K562 (cell line): ENCODE measurements around the gene STAT4. TPM values are rescaled to one million over a fixed set of nuclear protein-coding genes. Genes with fewer than 3 reads are reported as not detected.

Experiments
- HMGXB4 ChIP-seq: sonication (generic); formaldehyde crosslinking; IDR thresholded peaks from 2 replicates; pipeline ENCODE4 v1.8.1; 2023; ENCODE audit warnings: mild to moderate bottlenecking, missing genetic modification reagents
- IRF1 ChIP-seq: sonication (generic); formaldehyde crosslinking; IDR thresholded peaks from 2 replicates; pipeline ENCODE4 v1.8.0; 2022; ENCODE audit warnings: missing genetic modification reagents, mild to moderate bottlenecking, borderline replicate concordance
- MYNN ChIP-seq, 2 experiments: sonication (generic); formaldehyde crosslinking in 1 of 2; IDR thresholded peaks; 2 replicates each; pipeline versions ENCODE4 v1.5.0 to v1.6.1; 2016 to 2020; ENCODE audit warnings: antibody characterized with exemption in 1 of 2, missing genetic modification reagents in 1 of 2
- NELFE ChIP-seq: IDR thresholded peaks from 2 replicates; pipeline ENCODE4 v1.6.1; 2011; ENCODE audit warnings: mild to moderate bottlenecking; ENCODE audit not compliant: insufficient read depth, insufficient read length
- SOX6 ChIP-seq: fragments of 450-650 bp; IDR thresholded peaks from 2 replicates; pipeline ENCODE4 v1.6.1; 2014; ENCODE audit warnings: mild to moderate bottlenecking
- WHSC1 ChIP-seq: IDR thresholded peaks from one replicate; pipeline ENCODE4 v1.6.1; 2012; ENCODE audit warnings: low read length, control low read depth, inconsistent platforms
- YBX1 ChIP-seq: fragments of 450-650 bp; IDR thresholded peaks from 2 replicates; pipeline ENCODE4 v1.7.1; 2016; ENCODE audit warnings: mild to moderate bottlenecking
- ZKSCAN3 ChIP-seq: fragments of 250-450 bp; sonication (Bioruptor Pico); IDR thresholded peaks from 2 replicates; pipeline ENCODE4 v1.4.0; 2020
- ZNF551 ChIP-seq: fragments of 250-450 bp; sonication (Bioruptor Pico); IDR thresholded peaks from 2 replicates; pipeline ENCODE4 v1.5.0; 2021; ENCODE audit warnings: mild to moderate bottlenecking, moderate library complexity
- polyA plus RNA-seq, 8 experiments: library from polyadenylated mRNA; depleted of rRNA in 4 of 8; stranded (reverse) in 5 of 8; unstranded in 3 of 8; fragments of >200 nt; fragmentation: Nextera tagmentation in 2 of 8; fragmentation: Illumina TruSeq in 1 of 8; extraction: Ambion mirVana in 2 of 8; extraction: Trizol in 1 of 8; gene quantifications; 2 replicates each; pipeline versions ENCODE4 v1.2.1 to v1.2.3, GENCODE V29; 2011 to 2014; ENCODE audit warnings: inconsistent platforms in 1 of 8, missing spikeins in 1 of 8
- total RNA-seq, 7 experiments: library from RNA; depleted of rRNA in 6 of 7; stranded (reverse); fragments of >200 nt in 6 of 7; fragmentation: Illumina TruSeq in 2 of 7; extraction: Trizol in 2 of 7; gene quantifications; 2 replicates each; pipeline versions ENCODE4 v1.2.1 to v1.2.3, GENCODE V29; 2011 to 2021; ENCODE audit warnings: low replicate concordance in 1 of 7
- TF ChIP-seq, protein P1 (sequence below): fragments of 150-350 bp; IDR thresholded peaks from 2 replicates; pipeline ENCODE4 v1.6.1; 2014; ENCODE audit warnings: low read depth, mild to moderate bottlenecking, low read length, borderline replicate concordance
- TF ChIP-seq, protein P2 (sequence below): fragments of 450-650 bp; IDR thresholded peaks from 2 replicates; pipeline ENCODE4 v1.6.1; 2018; ENCODE audit not compliant: partially characterized antibody
- TF ChIP-seq, protein P3 (sequence below): fragments of 450-650 bp; formaldehyde crosslinking; IDR thresholded peaks from 2 replicates; pipeline ENCODE4 v1.4.0; 2020; ENCODE audit warnings: mild to moderate bottlenecking, mixed read lengths

The STAT4 gene
- total and polyA plus RNA-seq, 9 of the 15 experiments (the other 6 are each of a cell fraction or from before 2014, with no cell fraction given), result 0.01 to 0.06 (median 0.03) TPM; not detected in 6

- TF ChIP-seq YBX1, result no peak
- TF ChIP-seq, protein P1, sequence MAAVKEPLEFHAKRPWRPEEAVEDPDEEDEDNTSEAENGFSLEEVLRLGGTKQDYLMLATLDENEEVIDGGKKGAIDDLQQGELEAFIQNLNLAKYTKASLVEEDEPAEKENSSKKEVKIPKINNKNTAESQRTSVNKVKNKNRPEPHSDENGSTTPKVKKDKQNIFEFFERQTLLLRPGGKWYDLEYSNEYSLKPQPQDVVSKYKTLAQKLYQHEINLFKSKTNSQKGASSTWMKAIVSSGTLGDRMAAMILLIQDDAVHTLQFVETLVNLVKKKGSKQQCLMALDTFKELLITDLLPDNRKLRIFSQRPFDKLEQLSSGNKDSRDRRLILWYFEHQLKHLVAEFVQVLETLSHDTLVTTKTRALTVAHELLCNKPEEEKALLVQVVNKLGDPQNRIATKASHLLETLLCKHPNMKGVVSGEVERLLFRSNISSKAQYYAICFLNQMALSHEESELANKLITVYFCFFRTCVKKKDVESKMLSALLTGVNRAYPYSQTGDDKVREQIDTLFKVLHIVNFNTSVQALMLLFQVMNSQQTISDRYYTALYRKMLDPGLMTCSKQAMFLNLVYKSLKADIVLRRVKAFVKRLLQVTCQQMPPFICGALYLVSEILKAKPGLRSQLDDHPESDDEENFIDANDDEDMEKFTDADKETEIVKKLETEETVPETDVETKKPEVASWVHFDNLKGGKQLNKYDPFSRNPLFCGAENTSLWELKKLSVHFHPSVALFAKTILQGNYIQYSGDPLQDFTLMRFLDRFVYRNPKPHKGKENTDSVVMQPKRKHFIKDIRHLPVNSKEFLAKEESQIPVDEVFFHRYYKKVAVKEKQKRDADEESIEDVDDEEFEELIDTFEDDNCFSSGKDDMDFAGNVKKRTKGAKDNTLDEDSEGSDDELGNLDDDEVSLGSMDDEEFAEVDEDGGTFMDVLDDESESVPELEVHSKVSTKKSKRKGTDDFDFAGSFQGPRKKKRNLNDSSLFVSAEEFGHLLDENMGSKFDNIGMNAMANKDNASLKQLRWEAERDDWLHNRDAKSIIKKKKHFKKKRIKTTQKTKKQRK, result no peak
- TF ChIP-seq WHSC1, result no peak
- TF ChIP-seq HMGXB4, result no peak
- TF ChIP-seq, protein P2, sequence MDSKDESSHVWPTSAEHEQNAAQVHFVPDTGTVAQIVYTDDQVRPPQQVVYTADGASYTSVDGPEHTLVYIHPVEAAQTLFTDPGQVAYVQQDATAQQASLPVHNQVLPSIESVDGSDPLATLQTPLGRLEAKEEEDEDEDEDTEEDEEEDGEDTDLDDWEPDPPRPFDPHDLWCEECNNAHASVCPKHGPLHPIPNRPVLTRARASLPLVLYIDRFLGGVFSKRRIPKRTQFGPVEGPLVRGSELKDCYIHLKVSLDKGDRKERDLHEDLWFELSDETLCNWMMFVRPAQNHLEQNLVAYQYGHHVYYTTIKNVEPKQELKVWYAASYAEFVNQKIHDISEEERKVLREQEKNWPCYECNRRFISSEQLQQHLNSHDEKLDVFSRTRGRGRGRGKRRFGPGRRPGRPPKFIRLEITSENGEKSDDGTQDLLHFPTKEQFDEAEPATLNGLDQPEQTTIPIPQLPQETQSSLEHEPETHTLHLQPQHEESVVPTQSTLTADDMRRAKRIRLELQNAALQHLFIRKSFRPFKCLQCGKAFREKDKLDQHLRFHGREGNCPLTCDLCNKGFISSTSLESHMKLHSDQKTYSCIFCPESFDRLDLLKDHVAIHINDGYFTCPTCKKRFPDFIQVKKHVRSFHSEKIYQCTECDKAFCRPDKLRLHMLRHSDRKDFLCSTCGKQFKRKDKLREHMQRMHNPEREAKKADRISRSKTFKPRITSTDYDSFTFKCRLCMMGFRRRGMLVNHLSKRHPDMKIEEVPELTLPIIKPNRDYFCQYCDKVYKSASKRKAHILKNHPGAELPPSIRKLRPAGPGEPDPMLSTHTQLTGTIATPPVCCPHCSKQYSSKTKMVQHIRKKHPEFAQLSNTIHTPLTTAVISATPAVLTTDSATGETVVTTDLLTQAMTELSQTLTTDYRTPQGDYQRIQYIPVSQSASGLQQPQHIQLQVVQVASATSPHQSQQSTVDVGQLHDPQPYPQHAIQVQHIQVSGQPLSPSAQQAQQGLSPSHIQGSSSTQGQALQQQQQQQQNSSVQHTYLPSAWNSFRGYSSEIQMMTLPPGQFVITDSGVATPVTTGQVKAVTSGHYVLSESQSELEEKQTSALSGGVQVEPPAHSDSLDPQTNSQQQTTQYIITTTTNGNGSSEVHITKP, result no peak
- TF ChIP-seq SOX6, result no peak
- no peak for TF ChIP-seq NELFE
- TF ChIP-seq ZKSCAN3, result no peak
- no peak for TF ChIP-seq ZNF551 (CRISPR knock-in tag)
- TF ChIP-seq, protein P3, sequence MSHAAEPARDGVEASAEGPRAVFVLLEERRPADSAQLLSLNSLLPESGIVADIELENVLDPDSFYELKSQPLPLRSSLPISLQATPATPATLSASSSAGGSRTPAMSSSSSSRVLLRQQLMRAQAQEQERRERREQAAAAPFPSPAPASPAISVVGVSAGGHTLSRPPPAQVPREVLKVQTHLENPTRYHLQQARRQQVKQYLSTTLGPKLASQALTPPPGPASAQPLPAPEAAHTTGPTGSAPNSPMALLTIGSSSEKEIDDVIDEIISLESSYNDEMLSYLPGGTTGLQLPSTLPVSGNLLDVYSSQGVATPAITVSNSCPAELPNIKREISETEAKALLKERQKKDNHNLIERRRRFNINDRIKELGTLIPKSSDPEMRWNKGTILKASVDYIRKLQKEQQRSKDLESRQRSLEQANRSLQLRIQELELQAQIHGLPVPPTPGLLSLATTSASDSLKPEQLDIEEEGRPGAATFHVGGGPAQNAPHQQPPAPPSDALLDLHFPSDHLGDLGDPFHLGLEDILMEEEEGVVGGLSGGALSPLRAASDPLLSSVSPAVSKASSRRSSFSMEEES (CRISPR knock-in tag), result no peak
- no peak for TF ChIP-seq IRF1 (CRISPR knock-in tag)
- TF ChIP-seq MYNN (IDR thresholded peaks at IDR 0.05), result no peak
- TF ChIP-seq MYNN (CRISPR knock-in tag; IDR thresholded peaks at IDR 0.05), result no peak
Measured at GRCh38 chr2:191145769-191146471, 4.9 kb downstream of the STAT4 start (continued).
